SU-DHL-6 (cell line): ENCODE results near the gene ACER1.

Source experiments
- EZH2phosphoT487 ChIP-seq: fragments of 200-600 bp; sonication (generic), shearing (Covaris generic); conservative IDR thresholded peaks from 2 replicates; pipeline ENCODE4 v1.6.1; 2018; ENCODE audit warnings: mild to moderate bottlenecking, antibody characterized with exemption, low read length, moderate library complexity, mixed read lengths
- TF ChIP-seq, protein P1 (sequence below): fragments of 200-600 bp; sonication (generic); IDR thresholded peaks from one replicate; pipeline ENCODE4 v1.5.1; 2017; ENCODE audit warnings: antibody characterized with exemption, mild to moderate bottlenecking, low read length, moderate library complexity; ENCODE audit not compliant: insufficient read depth, poor library complexity, severe bottlenecking

DNA sequence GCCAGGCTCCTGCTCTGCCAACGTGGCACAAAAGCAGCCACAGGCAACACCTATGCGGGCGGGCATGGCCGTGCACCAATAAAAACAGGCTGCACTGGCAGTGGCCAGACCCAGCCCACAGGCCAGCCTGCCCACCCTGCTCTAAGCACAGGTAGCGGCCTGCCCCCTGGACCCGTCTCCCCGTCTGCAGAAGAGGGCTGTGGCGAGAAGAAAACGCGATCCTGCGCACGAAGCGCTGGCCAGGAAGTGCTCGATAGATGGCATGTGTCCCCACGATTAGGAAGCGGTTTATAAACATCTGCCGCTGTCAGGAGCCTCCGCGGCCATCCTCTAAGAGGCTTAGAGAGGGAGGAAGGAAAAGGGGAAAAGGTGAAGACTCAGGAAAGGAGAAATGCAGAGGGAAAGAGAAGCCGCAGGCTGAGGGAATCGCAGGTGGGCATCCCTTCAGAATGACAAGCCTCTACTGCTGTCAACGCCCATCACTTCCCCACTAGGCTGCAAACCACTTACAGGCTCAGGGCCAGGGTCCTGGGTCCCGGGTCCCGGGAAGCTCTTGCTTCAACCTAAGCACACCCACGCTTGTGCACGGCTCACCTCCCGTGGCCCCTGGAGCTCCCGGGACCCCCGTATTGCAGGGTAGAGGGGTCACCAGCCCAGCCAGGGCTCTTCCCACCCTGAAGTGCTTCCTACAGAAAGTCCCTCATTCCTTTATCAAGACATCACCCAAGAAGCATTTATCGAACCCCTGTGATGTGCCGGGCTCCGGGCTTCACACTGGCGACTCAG lies 64.1 kb downstream of the ACER1 start:
- TF ChIP-seq, protein P1, sequence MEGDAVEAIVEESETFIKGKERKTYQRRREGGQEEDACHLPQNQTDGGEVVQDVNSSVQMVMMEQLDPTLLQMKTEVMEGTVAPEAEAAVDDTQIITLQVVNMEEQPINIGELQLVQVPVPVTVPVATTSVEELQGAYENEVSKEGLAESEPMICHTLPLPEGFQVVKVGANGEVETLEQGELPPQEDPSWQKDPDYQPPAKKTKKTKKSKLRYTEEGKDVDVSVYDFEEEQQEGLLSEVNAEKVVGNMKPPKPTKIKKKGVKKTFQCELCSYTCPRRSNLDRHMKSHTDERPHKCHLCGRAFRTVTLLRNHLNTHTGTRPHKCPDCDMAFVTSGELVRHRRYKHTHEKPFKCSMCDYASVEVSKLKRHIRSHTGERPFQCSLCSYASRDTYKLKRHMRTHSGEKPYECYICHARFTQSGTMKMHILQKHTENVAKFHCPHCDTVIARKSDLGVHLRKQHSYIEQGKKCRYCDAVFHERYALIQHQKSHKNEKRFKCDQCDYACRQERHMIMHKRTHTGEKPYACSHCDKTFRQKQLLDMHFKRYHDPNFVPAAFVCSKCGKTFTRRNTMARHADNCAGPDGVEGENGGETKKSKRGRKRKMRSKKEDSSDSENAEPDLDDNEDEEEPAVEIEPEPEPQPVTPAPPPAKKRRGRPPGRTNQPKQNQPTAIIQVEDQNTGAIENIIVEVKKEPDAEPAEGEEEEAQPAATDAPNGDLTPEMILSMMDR = no peak
- TF ChIP-seq EZH2phosphoT487 = no peak
